H9 (cell line): ENCODE results near the gene DAPP1. TPM values are rescaled to one million over a fixed set of nuclear protein-coding genes. Genes with fewer than 3 reads are reported as not detected.

Source experiments
- DNase-seq: peaks from one replicate; pipeline ENCODE4 v3.0.0-alpha.2; 2017
- H2AFZ ChIP-seq: one replicate; pipeline ENCODE4 v1.6.1; 2013; ENCODE audit warnings: mild to moderate bottlenecking, low read length, control low read depth, moderate library complexity
- H2AK5ac ChIP-seq: 2 replicates; pipeline ENCODE4 v1.6.1; 2013; ENCODE audit warnings: low read length, control low read depth, mixed read lengths; ENCODE audit not compliant: insufficient read length
- H2BK120ac ChIP-seq: one replicate; pipeline ENCODE4 v1.6.1; 2013; ENCODE audit warnings: low read depth, mild to moderate bottlenecking, low read length, control low read depth, inconsistent platforms; ENCODE audit not compliant: poor library complexity, severe bottlenecking
- H2BK12ac ChIP-seq: 2 replicates; pipeline ENCODE4 v1.6.1; 2013; ENCODE audit warnings: low read length, control low read depth, mixed read lengths, low read depth; ENCODE audit not compliant: insufficient read length
- H2BK15ac ChIP-seq: 2 replicates; pipeline ENCODE4 v1.6.1; 2013; ENCODE audit warnings: low read depth, low read length, control low read depth
- H2BK20ac ChIP-seq: one replicate; pipeline ENCODE4 v1.6.1; 2013; ENCODE audit warnings: low read depth, mild to moderate bottlenecking, low read length, control low read depth, inconsistent platforms; ENCODE audit not compliant: poor library complexity, severe bottlenecking
- H2BK5ac ChIP-seq: 2 replicates; pipeline ENCODE4 v1.6.1; 2013; ENCODE audit warnings: low read length, control low read depth, mixed read lengths; ENCODE audit not compliant: insufficient read length
- H3K14ac ChIP-seq: 2 replicates; pipeline ENCODE4 v1.6.1; 2013; ENCODE audit warnings: low read length, control low read depth; ENCODE audit not compliant: insufficient read depth
- H3K18ac ChIP-seq: 2 replicates; pipeline ENCODE4 v1.6.1; 2013; ENCODE audit warnings: low read depth, mild to moderate bottlenecking, mixed read lengths, low read length, control low read depth; ENCODE audit not compliant: insufficient read length
- H3K23ac ChIP-seq: 2 replicates; pipeline ENCODE4 v1.6.1; 2013; ENCODE audit warnings: low read length, control low read depth, mixed read lengths, low read depth; ENCODE audit not compliant: insufficient read length
- H3K23me2 ChIP-seq: 2 replicates; pipeline ENCODE4 v1.6.1; 2013; ENCODE audit warnings: low read depth, mild to moderate bottlenecking, mixed read lengths, low read length, control low read depth; ENCODE audit not compliant: insufficient read length, poor library complexity, severe bottlenecking
- H3K27ac ChIP-seq: 2 replicates; pipeline ENCODE4 v1.5.1; 2013; ENCODE audit warnings: low read length, control low read depth, mixed read lengths, low read depth; ENCODE audit not compliant: insufficient read length
- H3K27me3 ChIP-seq: 2 replicates; pipeline ENCODE4 v1.6.1; 2013; ENCODE audit warnings: low read length, control low read depth, inconsistent platforms; ENCODE audit not compliant: insufficient read depth
- H3K4ac ChIP-seq: 2 replicates; pipeline ENCODE4 v1.6.1; 2013; ENCODE audit warnings: low read depth, mild to moderate bottlenecking, control low read depth, inconsistent platforms, low read length, moderate library complexity
- H3K4me1 ChIP-seq: 2 replicates; pipeline ENCODE4 v1.6.1; 2013; ENCODE audit warnings: low read length, control low read depth, inconsistent platforms; ENCODE audit not compliant: insufficient read depth
- H3K4me2 ChIP-seq: 2 replicates; pipeline ENCODE4 v1.6.1; 2013; ENCODE audit warnings: low read length, control low read depth, mixed read lengths; ENCODE audit not compliant: insufficient read length, insufficient read depth
- H3K56ac ChIP-seq: 2 replicates; pipeline ENCODE4 v1.6.1; 2013; ENCODE audit warnings: low read depth, mild to moderate bottlenecking, mixed read lengths, low read length, control low read depth; ENCODE audit not compliant: insufficient read length
- H3K79me1 ChIP-seq: 2 replicates; pipeline ENCODE4 v1.6.1; 2013; ENCODE audit warnings: low read depth, mild to moderate bottlenecking, moderate library complexity, low read length, control low read depth, inconsistent platforms; ENCODE audit not compliant: insufficient read depth, poor library complexity, severe bottlenecking
- H3K79me2 ChIP-seq: 2 replicates; pipeline ENCODE4 v1.6.1; 2013; ENCODE audit warnings: low read length, control low read depth, inconsistent platforms; ENCODE audit not compliant: insufficient read depth
- H3K9ac ChIP-seq: 2 replicates; pipeline ENCODE4 v1.6.1; 2013; ENCODE audit warnings: low read length, control low read depth, mixed read lengths; ENCODE audit not compliant: insufficient read length; ENCODE audit errors: extremely low read depth
- H3K9me3 ChIP-seq: one replicate; pipeline ENCODE4 v1.6.1; 2013; ENCODE audit warnings: low read depth, low read length, inconsistent platforms; ENCODE audit not compliant: control insufficient read depth
- H3T11ph ChIP-seq: one replicate; pipeline ENCODE4 v1.6.1; 2013; ENCODE audit warnings: mild to moderate bottlenecking, low read length, control low read depth, inconsistent platforms
- H4K20me1 ChIP-seq: one replicate; pipeline ENCODE4 v1.6.1; 2013; ENCODE audit not compliant: control insufficient read depth, insufficient read length, insufficient read depth
- H4K5ac ChIP-seq: 2 replicates; pipeline ENCODE4 v1.6.1; 2013; ENCODE audit warnings: low read depth, mild to moderate bottlenecking, mixed read lengths, low read length, control low read depth; ENCODE audit not compliant: insufficient read length
- H4K8ac ChIP-seq: replicated peaks from 2 replicates; pipeline ENCODE4 v1.6.1; 2013; ENCODE audit warnings: low read length, control low read depth, mixed read lengths, low read depth; ENCODE audit not compliant: insufficient read length
- H4K91ac ChIP-seq: 2 replicates; pipeline ENCODE4 v1.6.1; 2013; ENCODE audit warnings: low read depth, mild to moderate bottlenecking, moderate library complexity, mixed read lengths, low read length, control low read depth; ENCODE audit not compliant: insufficient read length
- H3K27ac Mint-ChIP-seq, 3 experiments: 2 replicates in 2 of 3; 3 replicates in 1 of 3; pipeline ENCODE4 v1.8.0; 2020 to 2021; ENCODE audit warnings: mixed read lengths in 3 of 3, mild to moderate bottlenecking in 1 of 3, moderate library complexity in 1 of 3
- H3K27me3 Mint-ChIP-seq: 2 replicates; pipeline ENCODE4 v1.8.0; 2021; ENCODE audit warnings: low read depth, mild to moderate bottlenecking, moderate library complexity, mixed read lengths
- H3K36me3 Mint-ChIP-seq, 3 experiments: 2 replicates in 2 of 3; 3 replicates in 1 of 3; pipeline ENCODE4 v1.8.0; 2020 to 2021; ENCODE audit warnings: low read depth in 3 of 3, mixed read lengths in 3 of 3; ENCODE audit not compliant: insufficient read depth in 1 of 3
- H3K4me1 Mint-ChIP-seq, 2 experiments: 2 replicates each; pipeline ENCODE4 v1.8.0; 2020; ENCODE audit warnings: mixed read lengths in 2 of 2
- H3K4me3 Mint-ChIP-seq, 2 experiments: 2 replicates in 1 of 2; 3 replicates in 1 of 2; pipeline ENCODE4 v1.8.0; 2020 to 2021; ENCODE audit warnings: mild to moderate bottlenecking in 2 of 2, mixed read lengths in 2 of 2, moderate library complexity in 1 of 2
- H3K9me3 Mint-ChIP-seq, 2 experiments: 2 replicates in 1 of 2; 3 replicates in 1 of 2; pipeline ENCODE4 v1.8.0; 2020; ENCODE audit warnings: mild to moderate bottlenecking in 2 of 2, mixed read lengths in 2 of 2, moderate library complexity in 1 of 2
- WGBS: extraction: QIAGEN DNeasy Blood & Tissue Kit; methylation state at CpG from one replicate; pipeline ENCODE4 v1.1.7; 2013; ENCODE audit warnings: missing lambda C conversion rate, low lambda C conversion rate, mixed read lengths; ENCODE audit not compliant: insufficient read length; ENCODE audit errors: extremely low coverage; 5-methylcytosine and 5-hydroxymethylcytosine counted together
- total RNA-seq: library from RNA; stranded (reverse); gene quantifications from 2 replicates; pipeline ENCODE4 v1.2.1, GENCODE V29; 2021
- TF ChIP-seq, protein P1 (sequence below): fragments of 200-600 bp; sonication (generic); conservative IDR thresholded peaks from 3 replicates; pipeline ENCODE4 v1.8.0; 2021; ENCODE audit warnings: antibody characterized with exemption, mild to moderate bottlenecking

DAPP1 gene
- total RNA-seq, 1 experiment from 2014 or later: not detected

DNA sequence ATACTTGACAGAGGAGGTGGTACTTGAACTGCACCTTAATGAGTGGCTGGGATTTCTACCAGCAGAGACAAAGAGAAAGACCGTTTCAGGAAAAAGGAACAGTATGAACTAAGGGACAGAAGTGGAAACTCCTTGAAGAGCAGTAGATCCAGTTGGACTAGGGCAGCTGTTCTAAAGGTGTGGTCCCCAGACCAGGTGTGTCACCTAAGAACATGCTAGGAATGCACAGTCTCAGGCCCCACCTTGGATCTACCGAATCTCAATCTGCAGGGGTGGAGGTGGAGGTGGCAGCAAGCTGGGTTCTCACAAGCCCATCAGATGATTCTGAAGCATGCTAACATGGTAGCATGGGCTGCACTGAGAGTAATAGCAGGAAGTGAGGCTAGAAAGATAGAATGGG, 22.3 kb downstream of the DAPP1 start:
- Histone ChIP-seq H2AK5ac (no peak overlapping the region), H3K14ac (no peak overlapping the region), H2BK5ac (no peak overlapping the region), H3T11ph (no peak overlapping the region), H3K27me3 (no peaks in the 10 kb centered on the region), H2BK12ac (no peak overlapping the region), H3K23me2 (no peaks in the 10 kb centered on the region), H3K4me2 (no peak overlapping the region), H4K8ac (no peak overlapping the region), H3K23ac (no peak overlapping the region), H3K9me3 (no peaks in the 10 kb centered on the region), H3K27ac (no peak overlapping the region), H2BK120ac (no peak overlapping the region), H3K4me1 (no peaks in the 10 kb centered on the region), H3K9ac (no peak overlapping the region), H3K18ac (no peak overlapping the region), H3K56ac (no peak overlapping the region), H3K79me1 (no peaks in the 10 kb centered on the region), H3K79me2 (no peaks in the 10 kb centered on the region), H2BK15ac (no peak overlapping the region), H3K4ac (no peak overlapping the region), H4K5ac (no peak overlapping the region), H2AFZ (no peak overlapping the region), H2BK20ac (no peak overlapping the region), H4K20me1 (no peaks in the 10 kb centered on the region), H4K91ac (no peak overlapping the region)
- DNase-seq: no peak
- no peak overlapping the region for H3K4me3 Mint-ChIP-seq
- H3K27ac Mint-ChIP-seq: no peak overlapping the region
- TF ChIP-seq, protein P1, sequence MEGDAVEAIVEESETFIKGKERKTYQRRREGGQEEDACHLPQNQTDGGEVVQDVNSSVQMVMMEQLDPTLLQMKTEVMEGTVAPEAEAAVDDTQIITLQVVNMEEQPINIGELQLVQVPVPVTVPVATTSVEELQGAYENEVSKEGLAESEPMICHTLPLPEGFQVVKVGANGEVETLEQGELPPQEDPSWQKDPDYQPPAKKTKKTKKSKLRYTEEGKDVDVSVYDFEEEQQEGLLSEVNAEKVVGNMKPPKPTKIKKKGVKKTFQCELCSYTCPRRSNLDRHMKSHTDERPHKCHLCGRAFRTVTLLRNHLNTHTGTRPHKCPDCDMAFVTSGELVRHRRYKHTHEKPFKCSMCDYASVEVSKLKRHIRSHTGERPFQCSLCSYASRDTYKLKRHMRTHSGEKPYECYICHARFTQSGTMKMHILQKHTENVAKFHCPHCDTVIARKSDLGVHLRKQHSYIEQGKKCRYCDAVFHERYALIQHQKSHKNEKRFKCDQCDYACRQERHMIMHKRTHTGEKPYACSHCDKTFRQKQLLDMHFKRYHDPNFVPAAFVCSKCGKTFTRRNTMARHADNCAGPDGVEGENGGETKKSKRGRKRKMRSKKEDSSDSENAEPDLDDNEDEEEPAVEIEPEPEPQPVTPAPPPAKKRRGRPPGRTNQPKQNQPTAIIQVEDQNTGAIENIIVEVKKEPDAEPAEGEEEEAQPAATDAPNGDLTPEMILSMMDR: no peak
- no peaks in the 10 kb centered on the region for H3K9me3 Mint-ChIP-seq
- WGBS: no CpG with 5 or more reads among the region's 2 CpGs
- H3K36me3 Mint-ChIP-seq: no peaks in the 10 kb centered on the region
- H3K4me1 Mint-ChIP-seq: no peaks in the 10 kb centered on the region
- H3K27me3 Mint-ChIP-seq: no peaks in the 10 kb centered on the region; the same call in 1 of the 2 replicates
